GM21360 (cell line): Measurements from ENCODE around the gene MRLN.
"Not testable (repeated sequence)": the region's sequence is repeated elsewhere in the genome, so short reads cannot be mapped to it uniquely, and the experiment has no call there.

Experiments used
- ATAC-seq: cut with Tn5 transposase; IDR thresholded peaks from one replicate; pipeline ENCODE4 v1.9.1; 2021; ENCODE audit warnings: mild to moderate bottlenecking, moderate library complexity; ENCODE audit not compliant: unreplicated experiment

The MRLN gene

DNA sequence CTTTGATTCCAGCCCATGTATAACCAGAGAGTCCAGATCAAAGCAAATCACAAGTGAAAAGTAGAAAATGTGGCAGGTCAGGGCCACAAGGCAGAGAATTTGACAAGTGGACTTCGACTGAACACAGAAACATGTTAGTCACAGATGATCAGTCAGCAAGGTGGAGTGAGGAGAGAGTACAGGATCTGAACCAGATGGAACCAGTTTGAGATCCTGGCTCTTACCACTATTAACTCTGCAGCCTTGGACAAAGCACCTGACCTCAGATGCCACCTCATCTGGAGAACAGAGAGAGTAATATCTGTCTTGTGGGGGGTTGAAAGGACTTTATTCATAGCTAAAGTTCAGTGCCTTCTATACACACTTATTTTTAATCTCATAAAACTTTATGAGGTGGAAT lies 4.4 kb downstream of the MRLN start:
- ATAC-seq = peak; percentile 87

DNA sequence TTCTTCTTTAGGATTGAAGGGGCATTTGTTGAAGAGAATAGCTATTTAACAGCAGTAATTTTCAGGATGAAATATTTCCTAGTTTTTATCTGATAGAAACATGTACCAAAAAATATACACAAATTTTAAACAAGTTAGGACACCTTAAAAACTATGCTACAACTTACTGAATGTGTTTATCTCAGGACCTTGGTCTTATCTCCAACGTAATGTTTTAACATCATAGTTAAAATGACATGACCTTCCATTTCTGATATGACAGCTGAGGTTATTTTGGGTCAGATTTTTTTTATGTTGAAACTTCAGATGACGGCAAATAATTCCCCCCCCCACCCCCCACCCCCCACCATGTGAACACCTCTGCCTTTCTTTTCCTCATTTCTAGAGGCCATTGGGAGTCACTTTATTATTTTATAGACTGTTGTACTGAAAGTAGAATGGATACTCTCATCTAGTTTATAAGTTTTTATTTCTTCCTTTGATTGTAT lies 8.0 kb downstream of the MRLN start:
- ATAC-seq = no peak

DNA sequence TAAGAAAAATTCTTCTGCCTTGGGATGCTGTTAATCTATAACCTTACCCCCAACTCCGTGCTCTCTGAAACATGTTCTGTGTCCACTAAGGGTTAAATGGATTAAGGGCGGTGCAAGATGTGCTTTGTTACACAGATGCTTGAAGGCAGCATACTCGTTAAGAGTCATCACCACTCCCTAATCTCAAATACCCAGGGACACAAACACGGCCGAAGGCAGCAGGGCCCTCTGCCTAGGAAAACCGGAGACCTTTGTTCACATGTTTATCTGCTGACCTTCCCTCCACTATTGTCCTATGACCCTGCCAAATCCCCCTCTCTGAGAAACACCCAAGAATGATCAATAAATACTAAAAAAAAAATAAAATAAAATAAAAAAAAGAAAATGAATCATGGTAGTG lies 8.5 kb downstream of the MRLN start:
- ATAC-seq = not testable (repeated sequence)

DNA sequence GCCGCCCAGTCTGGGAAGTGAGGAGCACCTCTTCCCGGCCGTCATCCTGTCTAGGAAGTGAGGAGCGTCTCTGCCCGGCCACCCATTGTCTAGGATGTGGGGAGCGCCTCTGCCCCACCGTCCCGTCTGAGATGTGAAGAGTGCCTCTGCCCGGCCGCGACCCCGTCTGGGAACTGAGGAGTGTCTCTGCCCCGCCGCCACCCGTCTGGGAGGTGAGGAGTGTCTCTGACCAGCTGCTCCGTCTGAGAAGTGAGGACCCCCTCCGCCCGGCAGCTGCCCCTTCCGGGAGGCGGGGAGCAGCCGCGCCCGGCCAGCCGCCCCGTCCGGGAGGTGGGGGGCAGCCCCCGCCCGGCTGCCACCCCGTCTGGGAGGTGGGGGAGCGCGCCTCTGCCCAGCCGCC lies 9.1 kb downstream of the MRLN start:
- not testable (repeated sequence) for ATAC-seq

DNA sequence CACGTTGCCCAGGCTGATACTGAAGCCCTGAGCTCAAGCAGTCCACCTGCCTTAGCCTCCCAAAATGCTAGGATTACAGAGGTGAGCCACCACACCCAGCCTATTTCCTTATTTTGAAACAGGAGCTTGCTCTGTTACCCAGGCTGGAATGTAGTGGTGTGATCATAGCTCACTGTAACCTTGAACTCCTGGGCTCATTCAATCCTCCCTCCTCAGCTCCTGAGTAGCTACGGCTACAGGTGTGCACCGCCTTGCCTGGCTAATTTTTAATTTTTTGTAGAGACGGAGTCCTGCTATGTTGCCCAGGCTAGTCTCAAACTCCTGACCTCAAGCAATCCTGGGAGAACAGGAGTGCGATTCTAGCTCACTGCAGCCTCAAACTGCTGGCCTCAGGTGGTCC lies 11.7 kb downstream of the MRLN start:
- ATAC-seq = no peak

DNA sequence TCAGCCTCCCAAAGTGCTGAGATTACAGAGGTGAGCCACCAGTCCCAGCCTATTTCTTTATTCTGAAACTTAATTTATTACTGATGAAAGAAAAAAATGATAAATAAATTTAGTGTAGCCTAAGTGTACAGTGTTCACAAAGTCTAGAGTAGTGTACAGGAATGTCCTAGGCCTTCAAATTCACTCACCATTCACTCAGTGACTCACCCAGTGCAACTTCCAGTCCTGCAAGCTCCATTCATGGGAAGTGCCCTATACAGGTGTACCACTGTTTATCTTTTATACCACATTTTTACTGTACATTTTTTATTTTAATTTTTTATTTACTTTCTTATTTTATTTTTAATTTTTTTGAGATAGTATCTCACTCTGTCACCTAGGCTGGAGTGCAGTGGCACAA lies 12.2 kb downstream of the MRLN start:
- ATAC-seq = no peak

DNA sequence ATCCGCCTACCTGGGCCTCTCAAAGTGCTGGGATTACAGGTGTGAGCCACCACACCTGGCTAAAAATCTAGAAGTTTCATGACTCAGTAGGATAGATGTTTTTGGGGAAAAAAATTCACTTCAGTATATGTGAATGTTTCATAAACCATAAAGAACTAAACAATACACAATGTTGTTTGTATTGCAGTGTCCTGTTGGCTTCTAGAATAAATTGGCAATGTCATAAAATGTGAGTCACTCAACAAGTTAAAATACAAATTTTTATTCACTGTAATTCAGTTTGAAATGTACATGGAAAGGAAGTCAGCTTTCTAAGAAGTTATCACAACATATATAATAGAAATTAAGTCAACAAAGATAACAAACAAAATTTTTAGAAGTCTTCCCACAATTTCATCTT lies 16.5 kb downstream of the MRLN start:
- no peak for ATAC-seq

DNA sequence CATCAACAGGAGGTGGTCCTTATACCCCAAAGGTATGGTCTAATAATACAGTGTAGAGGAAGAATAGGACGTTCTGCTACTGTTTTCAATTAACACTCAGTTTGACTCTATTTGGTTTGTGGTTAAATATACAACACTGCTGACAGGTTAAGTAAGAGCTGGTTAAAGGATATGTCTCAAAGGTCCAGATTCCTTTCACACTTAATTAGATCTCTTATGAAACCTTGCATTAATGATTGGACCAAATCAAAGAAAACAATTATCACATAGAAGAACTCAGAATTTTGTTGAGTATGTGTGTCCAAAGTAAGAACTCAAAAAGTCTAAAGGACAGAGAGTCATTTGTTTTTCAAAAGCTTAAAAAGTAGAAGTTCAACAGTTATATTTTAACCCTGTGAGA lies 18.0 kb downstream of the MRLN start:
- ATAC-seq = no peak

DNA sequence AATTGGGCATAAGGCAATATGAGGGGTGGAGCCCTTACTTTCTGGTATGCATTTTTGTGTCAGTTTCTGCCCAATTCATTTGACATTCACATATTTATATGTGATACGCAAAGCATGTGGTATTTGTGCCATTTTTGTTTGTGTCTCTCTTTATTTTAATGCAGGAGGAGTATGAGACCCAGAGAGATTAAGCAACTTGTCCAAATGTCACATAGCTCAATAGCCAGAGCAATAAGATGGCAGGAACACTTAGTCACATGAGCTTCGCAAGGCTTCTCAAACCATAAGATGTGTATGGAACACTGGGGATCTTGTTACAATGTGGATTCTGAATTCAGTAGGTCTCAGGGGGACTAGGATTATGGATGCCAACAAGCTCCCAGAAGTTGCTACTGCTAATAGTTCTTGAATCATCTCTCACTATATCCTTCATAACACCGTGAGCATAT lies 19.2 kb downstream of the MRLN start:
- ATAC-seq = no peak

DNA sequence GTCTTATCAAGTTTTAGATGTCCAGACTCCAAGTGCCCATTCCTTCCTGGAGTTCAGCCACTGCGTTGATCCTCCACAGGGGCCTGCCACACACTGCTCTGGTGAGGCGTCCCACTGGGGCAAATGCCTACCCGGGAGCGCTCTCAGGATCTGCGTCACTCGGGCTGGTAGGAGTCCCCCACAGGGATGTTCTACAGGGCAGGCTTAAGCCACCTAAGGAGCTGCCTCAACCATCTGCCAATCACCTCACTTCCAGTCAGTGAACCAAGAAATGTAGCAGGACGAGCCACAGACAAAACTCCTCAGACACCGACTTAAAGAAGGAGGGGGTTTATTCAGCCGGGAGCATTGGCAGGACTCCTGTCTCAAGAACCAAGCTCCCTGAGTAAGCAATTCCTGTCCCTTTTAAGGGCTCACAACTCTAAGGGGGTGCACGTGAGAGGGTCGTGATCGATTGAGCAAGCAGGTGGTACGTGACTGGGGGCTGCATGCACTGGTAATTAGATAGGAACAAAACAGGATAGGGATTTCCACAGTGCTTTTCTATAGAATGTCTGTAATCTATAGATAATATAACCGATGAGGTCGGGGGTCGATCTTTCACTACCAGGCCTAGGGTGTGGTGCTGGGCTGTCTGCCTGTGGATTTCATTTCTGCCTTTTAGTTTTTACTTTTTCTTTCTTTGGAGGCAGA lies 19.8 kb downstream of the MRLN start:
- not testable (repeated sequence) for ATAC-seq

DNA sequence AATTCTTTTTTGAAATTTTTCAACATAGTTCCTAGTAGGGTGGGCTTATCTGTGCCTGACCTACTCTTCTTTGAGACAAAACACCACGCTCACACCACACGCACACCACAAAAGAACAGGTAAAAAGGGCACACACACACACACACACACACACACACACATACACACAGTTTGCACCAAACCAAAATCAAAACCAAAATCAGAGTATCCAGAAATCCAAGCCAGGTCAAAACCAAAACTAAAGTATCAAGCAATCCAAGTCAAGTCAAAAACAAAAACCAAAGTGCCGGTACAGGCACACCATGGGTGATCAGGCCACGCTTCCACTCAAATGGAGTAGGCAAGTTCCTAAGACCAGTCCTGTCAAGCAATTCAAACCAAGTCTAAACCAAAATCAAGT lies 20.4 kb downstream of the MRLN start:
- not testable (repeated sequence) for ATAC-seq

DNA sequence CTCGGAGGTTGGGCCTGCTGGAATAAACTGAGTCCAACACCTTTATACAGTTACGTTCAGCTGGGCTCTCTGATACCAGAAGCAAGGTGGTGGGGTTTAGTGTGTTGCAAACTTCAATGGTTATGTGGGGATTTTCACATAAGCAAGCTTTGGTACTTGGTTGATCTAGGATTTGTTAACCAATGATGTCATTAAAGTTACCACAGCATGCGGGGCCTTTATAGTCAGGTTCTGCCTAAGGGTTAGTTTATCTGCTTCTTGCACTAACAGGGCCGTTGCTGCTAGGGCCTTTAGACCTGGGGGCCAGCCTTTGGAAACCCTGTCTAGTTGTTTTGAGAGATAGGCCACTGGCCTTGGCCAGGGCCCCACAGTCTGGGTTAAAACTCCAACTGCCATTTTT lies 24.1 kb downstream of the MRLN start:
- not testable (repeated sequence) for ATAC-seq

DNA sequence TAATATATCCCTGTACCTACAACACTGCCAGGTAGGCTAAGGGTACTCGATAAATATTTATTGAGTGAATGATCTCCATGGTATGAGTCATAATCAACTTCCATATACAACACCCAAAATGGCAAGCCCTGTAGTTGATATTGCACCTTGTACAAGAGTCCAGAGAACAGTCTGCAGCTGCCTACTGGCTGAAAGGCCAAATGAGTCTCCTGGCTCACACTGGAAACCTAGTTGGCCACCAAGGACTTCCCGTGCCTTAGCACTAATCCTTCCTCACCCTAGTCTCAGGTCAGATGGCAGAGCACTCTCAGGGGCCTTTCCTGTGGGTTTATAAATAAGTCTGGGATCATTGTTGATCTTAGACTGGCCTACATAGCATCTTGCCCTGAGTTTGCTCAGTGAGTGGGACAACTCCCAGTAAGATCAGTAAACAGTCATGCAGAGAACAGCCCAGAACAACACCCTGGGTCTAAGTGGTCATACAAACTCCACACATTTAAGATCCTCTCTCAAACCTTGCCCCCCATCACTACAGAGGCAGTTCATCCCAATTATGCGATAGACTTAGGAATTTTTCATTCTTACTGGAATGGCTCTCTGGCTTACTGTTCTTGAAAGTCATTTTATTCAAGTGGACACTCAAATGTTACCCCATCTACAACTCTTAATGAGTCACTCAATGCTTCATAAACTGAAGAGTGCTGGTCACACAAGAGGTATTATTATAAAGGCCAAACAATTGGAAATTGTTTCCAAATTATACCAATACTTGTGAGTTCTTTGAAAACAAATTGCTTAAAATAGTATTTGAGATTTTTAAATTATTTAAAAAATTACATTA lies 28.9 kb downstream of the MRLN start:
- ATAC-seq = no peak

DNA sequence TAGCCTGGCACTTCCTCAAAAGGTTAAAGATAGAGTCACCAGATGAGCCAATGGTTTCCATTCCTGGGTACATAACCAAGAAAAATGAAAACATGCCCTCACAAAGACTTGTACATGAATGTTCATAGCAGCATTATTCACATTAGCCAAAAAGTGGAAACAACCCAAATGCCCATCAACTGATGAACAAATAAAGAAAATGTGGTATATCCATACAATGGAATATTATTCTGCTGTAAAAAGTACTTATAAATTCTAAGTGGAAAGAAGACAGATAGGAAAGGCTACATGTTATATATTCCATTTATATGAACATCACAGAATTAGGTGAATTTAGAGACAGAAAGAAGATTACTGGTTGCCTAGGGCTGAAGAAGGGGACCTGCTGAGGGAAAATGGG lies 32.9 kb downstream of the MRLN start:
- ATAC-seq = no peak

DNA sequence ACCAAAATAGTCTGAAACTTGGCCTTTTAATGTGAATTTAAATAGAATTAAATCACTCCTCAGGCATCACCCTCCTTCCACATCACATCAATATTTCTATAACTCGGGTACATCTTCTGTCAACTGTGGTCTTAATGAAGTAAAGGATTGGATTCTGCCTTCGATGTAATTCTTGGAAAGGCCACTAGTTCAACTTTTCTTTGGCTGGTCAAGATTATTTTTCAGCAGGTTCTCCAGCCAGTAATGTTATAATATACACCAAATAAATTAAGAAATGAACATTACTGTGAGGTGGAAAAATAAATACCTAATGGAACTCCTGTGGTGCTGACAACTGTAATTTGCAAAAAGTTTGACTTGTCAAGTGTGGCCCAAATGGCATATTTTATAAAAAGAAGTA lies 33.9 kb downstream of the MRLN start:
- ATAC-seq = no peak

DNA sequence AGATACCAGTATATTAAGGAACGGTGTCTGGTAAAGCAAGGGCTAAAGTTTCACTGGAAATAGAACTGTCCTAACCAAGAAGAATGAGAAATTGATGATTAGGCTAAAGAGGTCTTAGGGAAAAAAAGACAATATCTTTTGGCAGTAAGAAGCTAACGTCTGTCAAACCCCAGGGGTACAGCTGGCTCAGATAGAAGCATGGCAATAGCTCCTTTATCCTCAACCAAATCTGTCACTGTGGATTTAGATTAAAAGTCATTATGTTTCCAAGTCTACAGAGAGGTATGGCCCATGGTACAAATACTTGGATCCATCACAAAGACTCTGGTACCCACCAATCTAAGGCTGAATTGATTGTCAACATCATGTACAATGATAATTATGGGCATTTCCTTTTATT lies 35.0 kb downstream of the MRLN start:
- ATAC-seq = no peak

DNA sequence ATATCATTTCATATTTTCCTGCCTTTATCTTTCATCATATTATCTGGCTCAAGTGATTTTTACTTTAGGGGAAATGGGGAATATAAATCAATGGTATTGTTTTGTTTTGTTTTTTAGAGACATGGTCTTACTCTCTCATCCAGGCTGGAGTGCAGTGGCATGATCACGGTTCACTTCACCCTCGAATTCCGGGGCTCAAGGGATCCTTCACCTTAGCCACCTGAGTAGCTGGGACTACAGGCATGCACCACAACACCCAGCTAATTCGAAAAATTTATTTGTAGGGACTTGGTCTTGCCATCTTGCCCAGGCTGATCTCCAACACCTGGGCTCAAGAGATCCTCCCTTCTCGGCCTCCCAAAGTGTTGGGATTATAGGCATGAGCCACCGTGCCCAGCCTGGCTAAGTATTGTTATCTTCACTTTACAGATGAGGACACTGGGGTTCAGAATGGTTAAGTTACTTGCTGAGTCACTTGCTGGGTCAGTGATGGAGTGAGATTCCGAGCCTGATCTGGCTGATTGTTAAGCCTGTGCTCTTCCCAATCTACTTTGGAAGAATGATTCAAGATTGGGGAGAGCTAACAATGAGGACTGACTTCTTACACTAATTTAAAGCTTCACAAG lies 39.9 kb downstream of the MRLN start:
- no peak for ATAC-seq

DNA sequence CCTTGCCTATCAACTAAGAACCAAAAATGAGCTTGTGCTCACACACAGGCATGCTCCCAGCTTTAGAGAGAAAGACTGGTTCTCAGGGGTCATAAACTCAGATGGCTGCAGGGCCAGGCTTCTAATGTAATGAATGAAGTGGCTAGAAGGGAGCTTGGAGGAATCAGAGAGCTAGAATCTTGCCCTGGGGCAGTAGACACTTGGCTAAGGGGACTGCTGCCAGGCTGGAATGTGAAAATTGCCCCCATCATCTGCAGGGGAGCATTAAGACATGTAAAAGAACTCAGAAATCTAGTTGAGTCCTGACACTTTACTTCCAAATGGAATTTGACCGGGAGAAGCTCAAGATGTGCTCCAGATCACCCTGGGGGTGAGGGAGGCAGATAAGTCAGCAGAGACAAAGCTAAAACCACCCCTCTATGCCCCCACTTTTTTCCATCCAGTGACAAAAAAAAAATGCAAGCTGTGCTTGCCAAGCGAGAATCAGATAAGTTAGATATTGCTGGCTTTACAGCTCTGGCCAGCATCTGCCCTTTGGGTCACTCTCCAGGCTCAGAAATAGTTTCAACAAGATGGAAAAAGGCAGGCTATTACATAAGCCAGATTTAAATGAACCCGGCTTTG lies 41.3 kb downstream of the MRLN start:
- no peak for ATAC-seq

DNA sequence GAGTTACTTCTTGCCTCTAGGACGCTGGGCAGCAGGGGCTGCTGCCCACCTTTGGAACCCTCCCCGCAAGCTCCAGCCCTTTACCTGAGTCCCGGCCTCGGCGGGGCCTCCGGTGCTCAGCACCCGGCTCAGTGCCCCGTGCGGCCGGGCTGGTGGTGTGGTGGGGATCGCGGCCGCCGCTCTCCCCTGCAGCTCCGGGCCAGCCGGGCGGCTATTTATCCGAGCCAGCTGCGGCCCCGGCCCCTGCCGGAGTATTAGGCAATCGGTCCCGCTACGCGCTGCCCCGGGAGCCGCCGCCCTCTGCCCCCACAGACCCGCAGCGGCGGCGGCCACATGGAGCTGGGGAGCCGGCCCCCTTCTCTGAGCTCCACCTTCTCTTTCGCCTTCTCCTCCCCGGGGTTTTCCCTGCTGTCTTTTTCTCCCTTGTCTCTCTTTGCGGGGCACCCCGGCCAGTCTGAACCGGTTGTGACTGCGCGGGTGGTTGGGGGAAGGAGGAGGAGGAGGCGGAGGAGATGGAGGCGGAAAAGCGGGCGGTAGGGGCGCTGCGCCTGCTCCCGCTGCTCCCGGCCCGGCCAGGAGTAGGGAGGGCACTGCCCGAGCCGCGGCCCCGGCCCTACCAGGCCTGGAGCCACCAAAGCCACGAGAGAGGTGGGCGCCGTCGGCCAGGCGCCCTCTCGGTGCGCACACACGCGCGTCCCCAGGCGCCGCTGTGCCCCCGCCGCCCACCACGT lies 43.7 kb downstream of the MRLN start, which contains the start of gene SLC16A9:
Gene SLC16A9 (minus strand): TSS at position 456 of the 731 bp plus-strand sequence. CDS start 25,559 bp downstream, outside the sequence.
- peak; percentile 89 for ATAC-seq

DNA sequence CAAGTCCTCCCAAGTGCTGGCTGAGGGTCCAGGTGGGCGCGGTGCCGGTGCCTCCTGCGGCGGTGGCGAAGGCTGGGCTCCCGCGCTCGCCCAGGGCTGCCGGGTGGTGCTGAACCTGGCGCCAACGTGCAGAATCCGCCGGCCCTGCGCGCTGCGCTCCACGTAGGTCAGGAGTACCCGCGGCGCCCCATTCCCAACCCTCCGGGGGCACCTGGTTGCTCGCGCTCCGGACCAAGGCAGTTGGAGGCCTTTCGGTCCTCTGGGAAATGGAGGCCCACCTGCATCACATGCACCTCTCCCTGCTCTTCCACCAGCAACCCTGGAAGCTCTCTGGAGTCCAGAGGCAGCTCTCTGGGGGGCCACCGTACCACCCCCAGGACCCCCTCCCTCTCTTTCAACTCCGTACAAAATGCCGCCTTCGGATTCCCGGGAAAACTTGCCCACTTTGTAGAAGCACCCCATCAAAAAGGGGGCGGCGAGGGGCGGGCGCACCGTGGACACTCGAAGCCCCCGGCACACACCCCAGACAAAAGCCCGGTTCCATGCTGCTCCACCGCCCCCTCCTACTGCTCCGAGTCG lies 44.4 kb downstream of the MRLN start:
- no peak for ATAC-seq
